GM12878 (cell line): ENCODE measurements around the gene PAX7. TPM values are rescaled to one million over a fixed set of nuclear protein-coding genes. Genes with fewer than 3 reads are reported as not detected.

ENCODE experiments used
- ATAC-seq: fragments of 200-7000 bp; cut with Tn5 transposase; 3 replicates; pipeline ENCODE4 v1.9.1; 2020; ENCODE audit warnings: mild to moderate bottlenecking, moderate library complexity
- BruUV-seq: library from RNA; stranded (reverse); fragments of 400-500 nt; replicated peaks from 2 replicates; lab custom pipeline; 2021; lab: Mats Ljungman, UMichigan
- CTCF ChIA-PET: fragments of 300-600 bp; sonication (Branson Sonifier 250); formaldehyde crosslinking; extraction: SDS; loops from one replicate; lab custom pipeline; 2021; ENCODE audit warnings: inconsistent platforms; lab: Yijun Ruan, JAX
- POLR2A ChIA-PET: fragments of 350-600 bp; formaldehyde crosslinking; extraction: SDS; loops from one replicate; lab custom pipeline; 2021; ENCODE audit warnings: inconsistent platforms; lab: Charles Lee
- RAD21 ChIA-PET: fragments of 300-600 bp; sonication (Branson Sonifier 250); formaldehyde crosslinking; loops from one replicate; lab custom pipeline; 2023; ENCODE audit warnings: antibody characterized with exemption; ENCODE audit not compliant: unreplicated experiment; lab: Charles Lee
- SMC1A ChIA-PET: fragments of 300-600 bp; sonication (Branson Sonifier 250); formaldehyde crosslinking; loops from one replicate; lab custom pipeline; 2023; ENCODE audit not compliant: unreplicated experiment, uncharacterized antibody; lab: Charles Lee
- DNase-seq: peaks from one replicate; pipeline ENCODE4 v3.0.0-alpha.2; 2011; ENCODE audit warnings: low read depth, low spot score
- FAIRE-seq: peaks from 3 replicates; lab custom pipeline; 2011; peaks lifted over from hg19 to GRCh38; lab: Jason Lieb, UNC
- H2AFZ ChIP-seq: 2 replicates; pipeline ENCODE4 v1.6.0; 2011; ENCODE audit warnings: low read depth, low read length, control low read depth; ENCODE audit not compliant: control insufficient read depth
- H3K27ac ChIP-seq: 2 replicates; pipeline ENCODE4 v1.5.1; 2011; ENCODE audit warnings: control low read depth; ENCODE audit not compliant: control insufficient read depth, insufficient read depth
- H3K27me3 ChIP-seq, 2 experiments: replicated peaks in 1 of 2; 2 replicates each; pipeline versions ENCODE4 v1.6.0 to v1.6.1; 2011; ENCODE audit warnings: low read length in 1 of 2; ENCODE audit not compliant: control insufficient read depth in 2 of 2, insufficient read depth in 2 of 2
- H3K36me3 ChIP-seq, 2 experiments: 2 replicates each; pipeline ENCODE4 v1.5.1; 2011; ENCODE audit warnings: low read length in 1 of 2; ENCODE audit not compliant: control insufficient read depth in 2 of 2, insufficient read depth in 2 of 2
- H3K4me1 ChIP-seq: 2 replicates; pipeline ENCODE4 v1.6.1; 2011; ENCODE audit warnings: mild to moderate bottlenecking, low read length, moderate library complexity, mixed read lengths; ENCODE audit not compliant: control insufficient read depth, insufficient read depth
- H3K4me2 ChIP-seq: 2 replicates; pipeline ENCODE4 v1.6.0; 2011; ENCODE audit warnings: control low read depth; ENCODE audit not compliant: control insufficient read depth, insufficient read depth
- H3K4me3 ChIP-seq: fragments of 200-600 bp; sonication (generic); 2 replicates; pipeline ENCODE4 v1.5.1; 2016
- H3K79me2 ChIP-seq: 2 replicates; pipeline ENCODE4 v1.6.0; 2011; ENCODE audit warnings: low read length; ENCODE audit not compliant: control insufficient read depth, insufficient read depth
- H3K9ac ChIP-seq: 2 replicates; pipeline ENCODE4 v1.8.0; 2011; ENCODE audit warnings: low read length, control low read depth, mixed read lengths; ENCODE audit not compliant: control insufficient read depth, insufficient read depth
- H3K9me3 ChIP-seq: replicated peaks from 3 replicates; pipeline ENCODE4 v1.5.1; 2011; ENCODE audit warnings: mild to moderate bottlenecking, low read length; ENCODE audit not compliant: control insufficient read depth, insufficient read depth
- H4K20me1 ChIP-seq: 2 replicates; pipeline ENCODE4 v1.6.0; 2011; ENCODE audit not compliant: control insufficient read depth, insufficient read depth
- CEBPB ChIP-seq, 2 experiments: fragments of 150-350 bp in 1 of 2; IDR thresholded peaks; 2 replicates each; pipeline ENCODE4 v1.6.1; 2012 to 2014; ENCODE audit warnings: low read depth in 2 of 2, low read length in 2 of 2, borderline replicate concordance in 1 of 2, inconsistent platforms in 1 of 2
- CHD1 ChIP-seq: IDR thresholded peaks from 2 replicates; pipeline ENCODE4 v1.6.1; 2012; ENCODE audit warnings: low read depth, low read length, improper control_type of control experiment
- KLF5 ChIP-seq: fragments of 450-650 bp; IDR thresholded peaks from 2 replicates; pipeline ENCODE4 v1.6.1; 2014; ENCODE audit warnings: mild to moderate bottlenecking; ENCODE audit not compliant: partially characterized antibody
- POLR2AphosphoS5 ChIP-seq: IDR thresholded peaks from 2 replicates; pipeline ENCODE4 v1.6.1; 2011; ENCODE audit warnings: mild to moderate bottlenecking, low read length, inconsistent platforms
- SIN3A ChIP-seq: IDR thresholded peaks from 2 replicates; pipeline ENCODE4 v1.6.1; 2012; ENCODE audit warnings: low read depth, low read length, improper control_type of control experiment
- SREBF2 ChIP-seq: IDR thresholded peaks from 2 replicates; pipeline ENCODE4 v1.6.1; 2012; ENCODE audit warnings: mild to moderate bottlenecking, low read length
- SUPT20H ChIP-seq: IDR thresholded peaks from 2 replicates; pipeline ENCODE4 v1.6.1; 2011; ENCODE audit warnings: low read depth, mild to moderate bottlenecking, low read length, moderate library complexity, borderline replicate concordance; ENCODE audit not compliant: control insufficient read depth
- TCF7 ChIP-seq: IDR thresholded peaks from 2 replicates; pipeline ENCODE4 v1.6.1; 2014; ENCODE audit warnings: antibody characterized with exemption, borderline replicate concordance
- ZNF274 ChIP-seq: IDR thresholded peaks from one replicate; pipeline ENCODE4 v1.8.0; 2011; ENCODE audit not compliant: insufficient read length, insufficient read depth
- ZNF687 ChIP-seq: fragments of 450-650 bp; IDR thresholded peaks from 2 replicates; pipeline ENCODE4 v1.6.1; 2017; ENCODE audit warnings: mild to moderate bottlenecking, moderate library complexity
- whole genome bisulfite sequencing: methylation state at CpG from one replicate; pipeline ENCODE4 v1.1.6; 2016; ENCODE audit warnings: low lambda C conversion rate; ENCODE audit not compliant: insufficient replicate concordance, insufficient coverage; ENCODE audit errors: missing lambda C conversion rate; 5-methylcytosine and 5-hydroxymethylcytosine counted together
- in situ Hi-C: fragments of 300-500 bp; cut with MboI; formaldehyde crosslinking; loops from 9 replicates; pipeline ENCODE4 v1.14.3; 2018; ENCODE audit warnings: mixed read lengths
- intact Hi-C: fragments of 100-400 bp; cut with micrococcal nuclease; formaldehyde crosslinking; loops from one replicate; pipeline ENCODE4 v1.14.2; 2022; ENCODE audit not compliant: unreplicated experiment
- polyA plus RNA-seq, 11 experiments: library from polyadenylated mRNA; depleted of rRNA in 4 of 11; unstranded in 6 of 11; stranded (reverse) in 5 of 11; fragments of >200 nt; fragmentation: Nextera tagmentation in 4 of 11; fragmentation: Illumina TruSeq in 1 of 11; extraction: Ambion mirVana in 4 of 11; extraction: Trizol in 1 of 11; gene quantifications; 1 replicate in 1 of 11; 2 replicates in 10 of 11; pipeline versions ENCODE4 v1.2.1 to v1.2.3, GENCODE V29; 2011 to 2016; ENCODE audit warnings: inconsistent platforms in 2 of 11, missing spikeins in 2 of 11, low read depth in 1 of 11
- total RNA-seq, 4 experiments: library from RNA; depleted of rRNA in 3 of 4; stranded (reverse); fragments of >200 nt in 3 of 4; fragmentation: Illumina TruSeq in 1 of 4; extraction: Trizol in 1 of 4; gene quantifications; 2 replicates each; pipeline versions ENCODE4 v1.2.1 to v1.2.3, GENCODE V29; 2013 to 2021

Gene PAX7
- total and polyA plus RNA-seq, 10 of the 15 experiments (the other 5 are each of a cell fraction or from before 2014, with no cell fraction given) = not detected

GRCh38 chr1:18582890-18583289 is 47.8 kb upstream of the PAX7 start:
- no peaks in the 10 kb centered on the region for H3K79me2 ChIP-seq
- 2% methylated on average over 5 of the region's 5 CpGs for WGBS
- no peak overlapping the region for H2AFZ ChIP-seq
- BruUV-seq = no TSS peak
- H3K36me3 ChIP-seq = no peaks in the 10 kb centered on the region
- no peaks in the 10 kb centered on the region for H3K4me1 ChIP-seq
- no peak overlapping the region for H3K9ac ChIP-seq
- H3K27me3 ChIP-seq = no peaks in the 10 kb centered on the region
- H4K20me1 ChIP-seq = no peaks in the 10 kb centered on the region
- no peak for FAIRE-seq
- RAD21 ChIA-PET = interaction anchor here (0.9 to 1.5 kb wide), 2 partner anchors 14 to 281 kb away, joined by 3 read pairs; no protein-coding TSS in a partner anchor
- in situ Hi-C loops (no loop called here), intact Hi-C loops (loop anchor here (10.0 kb wide), 1 partner anchor 918 kb away; no protein-coding TSS in a partner anchor)
- SMC1A ChIA-PET = interaction anchor here (0.9 to 1.1 kb wide), 2 partner anchors 82 to 660 kb away, joined by 3 read pairs; no protein-coding TSS in a partner anchor
- H3K4me3 ChIP-seq = no peak overlapping the region
- POLR2A ChIA-PET = no interaction called here
- no peaks in the 10 kb centered on the region for H3K9me3 ChIP-seq
- no peak for DNase-seq
- H3K27ac ChIP-seq = no peak overlapping the region
- TF ChIP-seq POLR2AphosphoS5 = no peak
- no peak for TF ChIP-seq TCF7
- TF ChIP-seq CEBPB (IDR thresholded peaks at IDR 0.05; ENCODE audit: borderline replicate concordance in 1 of 2, low read depth in 2 of 2, low read length in 2 of 2) = no peak
- no peak for TF ChIP-seq SIN3A
- no peak for TF ChIP-seq ZNF274
- TF ChIP-seq SREBF2 = no peak
- no peak for TF ChIP-seq ZNF687
- TF ChIP-seq SUPT20H = no peak
- no peak for TF ChIP-seq CHD1
- no peak for TF ChIP-seq KLF5
- CTCF ChIA-PET = interaction anchor here (1.7 to 2.1 kb wide), 5 partner anchors 11 to 921 kb away, joined by 4 to 10 read pairs (median 8); no protein-coding TSS in a partner anchor
- no peak for ATAC-seq
- no peak overlapping the region for H3K4me2 ChIP-seq
